ENCODE measurements around the gene TRIM65.

- TF ChIP-seq CTCF (IDR thresholded peaks at IDR 0.05) (no peak), POLR2A (IDR thresholded peaks at IDR 0.05) (no peak)
These were observed 18.0 kb upstream of the TRIM65 start for GRCh38 chr17:75914643-75915267.
